ENCODE measurements around the gene SLC39A11.
"Not testable (repeated sequence)": the region's sequence is repeated elsewhere in the genome, so short reads cannot be mapped to it uniquely, and the experiment has no call there.

The SLC39A11 gene, protein sequence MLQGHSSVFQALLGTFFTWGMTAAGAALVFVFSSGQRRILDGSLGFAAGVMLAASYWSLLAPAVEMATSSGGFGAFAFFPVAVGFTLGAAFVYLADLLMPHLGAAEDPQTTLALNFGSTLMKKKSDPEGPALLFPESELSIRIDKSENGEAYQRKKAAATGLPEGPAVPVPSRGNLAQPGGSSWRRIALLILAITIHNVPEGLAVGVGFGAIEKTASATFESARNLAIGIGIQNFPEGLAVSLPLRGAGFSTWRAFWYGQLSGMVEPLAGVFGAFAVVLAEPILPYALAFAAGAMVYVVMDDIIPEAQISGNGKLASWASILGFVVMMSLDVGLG

GRCh38 chr17:73092523-73093135, at the start of gene SLC39A11:
Gene SLC39A11, minus strand, starts transcription at chr17:73092688. Its CDS starts 3,924 bp downstream, at chr17:73088764.
- DNase-seq: peak; percentile 95

DNA sequence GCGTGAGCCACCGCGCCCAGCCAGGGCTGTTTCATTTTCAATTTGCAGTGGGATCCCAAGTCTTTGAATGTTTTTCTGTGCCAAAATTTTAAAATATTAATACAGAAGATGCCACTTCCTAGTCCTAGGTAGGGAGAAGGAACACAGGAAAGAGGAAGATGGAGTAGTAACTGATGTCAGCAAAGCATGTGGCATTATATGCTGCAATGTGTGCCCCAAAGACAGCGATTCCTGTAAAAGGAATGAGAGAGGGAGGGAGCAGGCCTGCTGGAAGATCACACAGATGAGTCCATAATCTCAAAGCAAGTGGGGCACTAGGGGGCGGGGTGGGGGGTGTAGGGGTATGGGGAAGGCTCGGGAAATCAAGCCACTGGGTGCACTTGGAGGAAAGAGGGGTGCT, 48.9 kb upstream of the SLC39A11 start:
- DNase-seq: no peak

DNA sequence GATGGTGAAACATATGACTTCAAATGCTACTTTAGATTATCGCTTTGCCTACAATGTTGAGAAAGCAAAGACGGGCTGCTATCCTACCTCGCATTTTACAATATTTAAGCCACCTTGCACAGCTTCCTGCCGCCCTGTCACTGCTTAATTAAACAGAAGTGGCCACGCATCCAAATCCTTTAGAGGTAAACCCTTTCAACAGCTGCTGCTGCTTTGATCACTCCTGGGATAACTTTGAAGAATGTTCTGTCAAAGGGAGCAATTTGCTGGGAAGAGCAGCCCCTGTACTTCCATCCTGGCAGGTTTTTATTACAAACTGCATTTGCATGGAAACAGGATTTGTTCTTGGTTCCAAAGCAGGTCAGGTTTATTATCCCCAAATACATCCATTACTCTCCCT, 48.1 kb upstream of the SLC39A11 start:
- no peak for DNase-seq

DNA sequence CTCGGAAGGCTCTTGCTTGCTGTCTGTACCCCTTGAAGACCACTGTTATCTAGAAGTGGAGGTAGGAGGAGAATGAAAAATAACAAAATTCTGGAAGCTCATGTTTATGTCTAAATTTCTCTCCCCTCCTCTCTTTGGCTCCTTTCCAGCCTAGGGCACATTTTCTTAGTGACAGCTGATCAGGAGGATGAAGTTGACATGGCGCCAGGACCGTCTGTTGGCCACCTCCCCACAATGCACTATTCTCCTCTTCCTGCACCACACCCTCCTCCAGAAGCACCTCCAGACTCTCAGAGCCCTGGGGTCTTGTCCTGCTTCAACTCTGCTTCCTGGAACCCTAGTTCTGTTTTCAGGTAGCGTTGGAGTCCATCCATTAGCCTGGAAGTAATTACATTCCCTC, 46.8 kb upstream of the SLC39A11 start:
- DNase-seq: no peak

GRCh38 chr17:73138541-73139138, 46.2 kb upstream of the SLC39A11 start:
- DNase-seq: no peak

DNA sequence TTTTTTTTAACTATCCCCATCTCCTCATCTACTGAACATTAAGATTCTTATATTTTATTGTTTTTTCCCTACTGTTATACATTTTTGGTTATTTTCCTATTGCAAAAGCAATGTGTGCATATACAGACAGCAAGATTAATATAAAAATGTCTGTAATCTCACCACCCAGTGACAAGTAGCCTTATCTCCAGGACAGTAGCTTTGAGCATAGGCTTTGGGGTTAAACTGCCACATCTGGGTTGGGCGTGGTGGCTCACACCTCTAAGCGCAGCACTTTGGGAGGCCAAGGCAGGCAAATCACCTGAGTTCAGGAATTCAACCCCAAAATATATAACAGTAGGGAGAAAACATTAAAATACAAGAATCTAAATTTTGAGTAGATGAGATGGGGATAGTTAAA, 44.9 kb upstream of the SLC39A11 start:
- DNase-seq: no peak

- no peak for DNase-seq
These were observed 43.3 kb upstream of the SLC39A11 start for GRCh38 chr17:73135766-73136165.

- DNase-seq: no peak
These were observed 41.6 kb upstream of the SLC39A11 start for GRCh38 chr17:73133911-73134649.

- no peak for DNase-seq
These were observed 39.6 kb upstream of the SLC39A11 start for GRCh38 chr17:73132085-73132492.

DNA sequence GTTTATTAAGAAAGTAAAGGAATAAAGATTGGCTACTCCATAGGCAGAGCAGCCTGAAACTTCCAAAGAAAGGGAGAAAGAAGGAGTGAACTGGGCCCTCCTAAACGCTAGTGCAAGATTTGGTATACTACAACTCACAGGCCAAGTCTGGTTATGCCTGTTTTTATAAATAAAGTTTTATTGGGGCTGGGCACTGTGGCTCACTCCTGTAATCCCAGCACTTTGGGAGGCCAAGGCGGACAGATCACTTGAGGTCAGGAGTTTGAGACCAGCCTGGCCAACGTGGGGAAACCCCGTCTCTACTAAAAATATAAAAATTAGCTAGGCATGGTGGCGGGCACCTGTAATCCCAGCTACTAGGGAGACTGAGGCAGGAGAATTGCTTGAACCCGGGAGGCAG, 39.0 kb upstream of the SLC39A11 start:
- not testable (repeated sequence) for DNase-seq

DNA sequence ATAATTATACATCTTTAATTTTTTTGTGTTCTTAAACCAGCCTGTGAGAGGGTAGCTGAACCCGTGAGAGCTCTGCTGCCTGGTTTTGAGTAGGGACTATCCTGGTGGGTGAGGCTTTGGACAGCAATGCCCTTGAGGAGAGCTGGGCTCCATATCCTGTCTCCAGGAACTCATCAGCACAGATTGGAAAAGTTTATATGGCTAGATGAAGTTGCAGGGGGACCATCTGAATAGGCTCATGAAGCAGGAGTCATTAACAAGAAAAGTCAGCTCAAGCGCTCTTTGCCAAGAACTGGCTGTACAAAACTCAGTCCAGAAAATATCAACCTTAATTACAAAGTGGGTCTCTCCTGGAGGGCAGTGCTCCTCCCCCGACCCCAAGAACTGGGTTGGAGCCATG, 38.5 kb upstream of the SLC39A11 start:
- no peak for DNase-seq

DNA sequence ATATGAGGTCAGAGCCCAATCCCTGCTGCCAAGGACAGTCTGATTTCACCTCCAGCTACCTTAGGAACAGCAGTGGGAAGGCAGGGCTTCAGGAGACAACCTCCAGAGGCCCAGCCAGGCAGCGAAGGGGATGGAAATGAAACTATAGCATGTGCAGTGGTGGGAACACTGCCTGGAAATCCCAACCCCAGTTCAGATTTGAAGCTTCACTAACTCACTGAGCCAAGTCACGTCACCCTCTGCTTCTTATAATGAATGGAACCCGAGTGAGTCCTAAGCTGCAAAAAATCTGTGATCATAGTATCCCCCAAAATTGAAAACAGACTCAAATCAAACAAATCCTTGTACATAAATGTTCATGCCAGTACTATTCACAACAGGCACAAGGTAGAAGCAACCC, 36.0 kb upstream of the SLC39A11 start:
- no peak for DNase-seq

DNA sequence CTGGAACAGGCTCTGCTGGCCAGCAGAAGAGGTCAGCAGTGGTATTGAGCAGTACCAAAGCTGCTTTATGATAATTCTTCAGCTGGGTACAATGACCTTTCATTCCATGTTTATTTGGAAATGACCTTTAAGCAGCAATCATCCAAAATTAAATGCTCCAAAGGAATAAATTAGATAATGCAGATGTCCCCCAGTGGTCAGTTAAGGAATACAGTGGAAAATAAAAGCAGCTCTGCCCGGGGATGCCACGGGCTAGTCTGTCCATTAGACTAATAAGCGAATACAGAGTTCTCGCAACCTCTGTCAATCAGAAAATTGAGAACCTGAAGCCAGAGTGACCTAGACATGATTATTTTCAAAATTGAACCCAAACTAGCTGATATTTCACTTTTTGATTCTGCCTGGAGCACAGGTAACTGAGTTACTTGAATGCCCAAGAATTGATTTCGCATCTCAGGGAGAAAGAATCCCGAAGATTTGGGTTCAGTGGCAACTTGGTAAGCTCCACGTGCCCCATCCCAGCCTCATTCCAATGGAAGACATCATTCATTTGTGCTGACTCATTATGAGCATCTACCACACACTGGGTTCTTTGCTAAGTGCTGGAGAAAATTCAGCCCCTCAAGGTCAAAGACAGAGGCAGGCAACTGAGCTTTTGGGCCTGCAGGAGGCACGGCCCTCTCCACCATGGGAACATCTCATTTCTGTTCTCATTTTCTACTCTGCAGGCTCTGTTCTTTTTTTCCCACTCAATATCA, 34.4 kb upstream of the SLC39A11 start:
- no peak for DNase-seq

DNA sequence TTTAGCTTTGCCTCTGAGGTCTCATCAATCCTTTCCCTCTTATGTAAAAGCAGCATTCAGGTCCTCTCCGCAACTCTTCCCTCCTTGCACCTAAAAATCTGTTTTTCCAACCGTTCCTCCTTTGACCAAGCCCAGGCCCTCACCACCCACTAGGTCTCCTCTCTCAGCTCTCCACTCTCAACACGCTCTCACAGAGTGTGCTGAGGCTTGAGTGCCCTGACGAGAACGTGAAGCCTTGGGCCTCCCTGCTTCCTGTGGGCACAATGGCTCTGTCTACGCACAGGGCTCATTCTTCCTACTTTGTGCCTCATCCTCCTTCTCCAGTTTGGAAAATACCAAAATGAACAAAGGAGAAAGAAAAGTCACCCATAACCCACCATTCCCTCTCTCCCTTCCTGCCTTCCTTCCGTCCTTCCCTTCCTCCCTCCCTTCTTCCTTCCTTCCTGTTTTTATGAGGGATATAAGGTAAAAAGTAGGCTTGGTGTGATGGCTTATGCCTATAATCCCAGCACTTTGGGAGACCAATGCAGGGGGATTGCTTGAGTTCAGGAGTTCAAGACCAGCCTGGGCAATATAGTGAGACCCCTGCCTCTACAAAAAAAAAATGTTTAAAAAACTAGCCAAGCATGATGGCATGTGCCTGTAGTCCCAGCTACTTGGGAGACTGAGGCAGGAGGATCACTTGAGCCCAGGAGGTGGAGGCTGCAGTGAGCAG, 31.3 kb upstream of the SLC39A11 start:
- DNase-seq: no peak

DNA sequence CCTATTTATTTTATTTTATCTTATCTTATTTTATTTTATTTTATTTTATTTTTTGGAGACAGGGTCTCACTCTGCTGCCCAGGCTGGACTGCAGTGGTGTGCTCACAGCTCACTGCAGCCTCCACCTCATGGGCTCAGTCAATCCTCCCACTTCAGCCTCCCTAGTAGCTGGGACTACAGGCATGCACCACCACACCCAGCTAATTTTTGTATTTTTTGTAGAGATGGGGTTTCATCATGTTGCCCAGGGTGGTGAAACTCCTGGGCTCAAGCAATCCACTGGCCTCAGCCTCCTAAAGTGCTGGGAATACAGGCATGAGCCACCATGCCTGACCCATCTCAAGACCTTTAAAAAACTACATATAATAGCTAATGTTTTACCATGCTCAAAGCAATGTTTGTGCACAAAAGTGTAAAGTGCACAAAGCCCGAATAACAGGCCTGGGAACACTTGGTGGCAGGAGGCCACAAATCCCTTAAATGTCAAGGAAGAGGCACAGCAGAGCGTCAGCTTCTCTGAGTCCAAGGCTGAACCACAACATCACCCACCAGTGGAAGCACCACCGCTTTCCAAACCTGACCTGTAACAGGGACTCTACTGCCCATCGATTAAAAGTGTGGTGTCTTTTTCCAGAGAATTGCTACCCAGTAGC, 30.6 kb upstream of the SLC39A11 start:
- DNase-seq: no peak

DNA sequence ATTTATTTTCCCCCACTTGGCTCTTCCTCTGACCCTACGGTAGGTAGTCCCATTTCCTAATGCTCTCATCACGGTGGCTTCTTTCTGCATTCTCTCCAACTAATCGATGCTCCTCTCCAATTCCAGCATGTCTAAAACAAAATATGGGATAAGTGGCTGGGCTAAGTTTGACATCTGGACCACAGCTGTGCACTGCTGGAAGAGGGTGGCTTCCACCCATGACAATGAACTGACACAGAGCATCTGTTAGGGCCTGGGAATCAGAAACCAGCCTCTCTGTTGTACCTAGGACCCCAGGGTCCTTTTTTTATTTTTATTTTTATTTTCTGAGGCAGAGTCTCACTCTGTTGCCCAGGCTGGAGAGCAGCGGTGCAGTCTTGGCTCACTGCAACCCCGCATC, 29.0 kb upstream of the SLC39A11 start:
- no peak for DNase-seq

- DNase-seq: no peak
These were observed 27.1 kb upstream of the SLC39A11 start for GRCh38 chr17:73119631-73120030.

- peak; percentile 27 for DNase-seq
These were observed 26.5 kb upstream of the SLC39A11 start for GRCh38 chr17:73118951-73119391.

GRCh38 chr17:73118139-73118538, 25.7 kb upstream of the SLC39A11 start:
- DNase-seq: no peak

DNA sequence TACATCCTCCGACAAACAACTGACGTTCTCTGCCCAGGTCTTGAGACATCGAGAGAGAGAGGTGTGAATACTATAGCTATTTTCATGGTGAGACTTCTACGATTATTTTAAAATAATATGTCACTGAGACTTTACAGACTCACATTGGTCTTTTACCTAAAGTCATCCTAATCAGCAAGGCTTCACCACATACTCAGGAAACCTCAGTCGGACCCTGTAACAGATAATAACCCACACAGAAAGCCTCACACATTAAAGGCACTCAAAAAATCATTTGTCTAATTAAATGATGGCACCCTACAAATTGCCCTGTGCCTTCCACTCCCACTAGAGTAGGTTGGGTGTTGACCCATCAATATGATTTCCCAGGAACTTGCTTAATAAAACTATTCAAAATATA, 19.8 kb upstream of the SLC39A11 start:
- DNase-seq: no peak

GRCh38 chr17:73111386-73111785, 18.9 kb upstream of the SLC39A11 start:
- no peak for DNase-seq

GRCh38 chr17:73107191-73107590, 14.7 kb upstream of the SLC39A11 start:
- no peak for DNase-seq

Measured in NCI-H2227 treated with DMSO at 0.1 percent for 48 hours (cell line).